ENCODE measurements around the gene PXN. TPM values are rescaled to one million over a fixed set of nuclear protein-coding genes. Genes with fewer than 3 reads are reported as not detected.
"Not testable (repeated sequence)": the region's sequence is repeated elsewhere in the genome, so short reads cannot be mapped to it uniquely, and the experiment has no call there.

Gene PXN
- total RNA-seq, 1 experiment from 2014 or later, result 110 TPM

DNA sequence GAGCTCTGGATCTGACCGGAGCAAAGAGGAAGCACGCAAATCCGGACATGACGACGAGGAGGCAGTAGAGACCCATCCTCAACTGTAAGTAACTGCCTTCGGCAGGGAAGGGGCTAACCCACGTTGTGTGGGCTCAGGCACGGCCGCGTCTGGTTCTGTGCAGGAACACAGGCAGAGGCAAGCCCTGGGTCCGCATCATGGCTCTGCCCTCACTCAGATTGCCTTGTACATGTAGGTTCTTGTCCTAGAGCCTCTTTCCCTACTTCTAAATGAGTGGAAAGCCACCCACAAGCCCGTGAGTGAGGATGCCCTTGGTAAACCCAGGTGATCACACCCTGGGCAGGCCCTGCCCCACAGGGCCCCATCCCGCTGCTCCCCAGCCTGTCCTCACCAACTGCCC lies 55.7 kb downstream of the PXN start:
- no peak for DNase-seq (ENCODE audit: low read depth)

DNA sequence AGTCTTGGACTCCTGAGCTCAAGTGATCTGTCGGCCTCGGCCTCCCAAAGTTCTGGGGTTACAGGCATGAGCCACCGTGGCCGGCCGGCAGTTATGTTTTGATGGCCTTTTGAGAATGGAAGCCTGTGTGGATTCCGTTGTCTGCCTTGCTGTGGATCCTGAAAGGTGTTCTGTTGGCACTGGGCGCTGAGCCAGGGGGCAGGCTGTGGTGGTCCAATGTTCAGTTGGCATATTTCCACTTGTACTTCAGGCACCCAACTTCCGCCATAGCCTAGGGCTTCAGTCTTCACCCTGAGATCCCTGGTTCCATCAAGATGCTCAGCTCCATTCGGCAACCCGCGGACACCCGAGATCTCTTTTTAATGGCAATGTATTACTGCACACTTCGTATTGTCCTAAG lies 58.3 kb downstream of the PXN start:
- no peak for DNase-seq (ENCODE audit: low read depth)

DNA sequence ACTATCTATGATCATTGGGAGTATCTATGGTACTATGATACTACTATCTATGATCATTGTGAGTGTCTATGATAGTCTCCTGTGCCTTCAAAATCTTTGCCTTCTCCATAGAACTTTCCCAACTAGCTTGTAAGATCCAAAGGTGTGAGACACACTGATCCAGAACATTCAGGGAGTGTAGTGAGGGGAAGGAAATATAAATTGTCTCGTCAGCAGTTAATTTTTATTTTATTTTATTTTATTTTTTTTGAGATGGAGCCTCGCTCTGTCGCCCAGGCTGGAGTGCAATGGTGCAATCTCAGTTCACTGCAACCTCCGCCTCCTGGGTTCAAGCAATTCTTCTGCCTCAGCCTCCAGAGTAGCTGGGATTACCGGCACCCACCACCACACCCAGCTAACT lies 58.7 kb downstream of the PXN start:
- DNase-seq (ENCODE audit: low read depth), result not testable (repeated sequence)

DNA sequence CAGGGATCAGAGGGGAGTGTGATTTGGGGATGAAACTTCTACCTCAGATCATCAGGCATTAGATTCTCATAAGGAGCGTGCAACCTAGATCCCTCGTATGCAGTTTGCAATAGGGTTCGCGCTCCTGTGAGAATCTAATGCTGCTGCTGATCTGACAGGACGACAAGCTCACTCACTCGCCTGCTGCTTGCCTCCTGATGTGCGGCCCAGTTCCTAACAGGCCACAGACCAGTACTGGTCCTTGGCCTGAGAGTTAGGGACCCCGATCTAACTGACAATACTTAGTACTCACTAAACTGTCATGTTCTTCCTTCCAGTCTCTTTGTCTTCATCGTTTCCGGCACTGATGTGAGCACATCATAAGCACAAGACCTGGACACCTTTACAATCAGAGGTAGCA lies 59.3 kb downstream of the PXN start:
- no peak for DNase-seq (ENCODE audit: low read depth)

DNA sequence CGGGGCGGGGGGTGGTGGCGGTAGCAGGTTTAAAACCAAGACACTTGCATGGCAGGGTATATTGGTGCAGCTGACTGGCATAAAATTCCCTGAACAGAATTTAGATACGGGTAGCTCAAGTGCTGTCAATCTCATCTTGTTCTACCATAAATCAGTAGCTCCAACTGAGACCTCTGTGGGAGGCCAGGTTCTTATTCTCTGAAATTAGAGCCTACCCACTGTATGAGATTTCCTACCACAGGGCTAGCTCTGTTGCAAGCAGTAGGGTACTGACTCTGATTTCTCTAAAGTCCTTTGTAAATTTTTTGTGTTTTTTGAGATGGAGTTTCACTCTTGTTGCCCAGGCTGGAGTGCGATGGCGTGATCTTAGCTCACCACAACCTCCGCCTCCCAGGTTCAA lies 61.4 kb downstream of the PXN start:
- no peak for DNase-seq (ENCODE audit: low read depth)

DNA sequence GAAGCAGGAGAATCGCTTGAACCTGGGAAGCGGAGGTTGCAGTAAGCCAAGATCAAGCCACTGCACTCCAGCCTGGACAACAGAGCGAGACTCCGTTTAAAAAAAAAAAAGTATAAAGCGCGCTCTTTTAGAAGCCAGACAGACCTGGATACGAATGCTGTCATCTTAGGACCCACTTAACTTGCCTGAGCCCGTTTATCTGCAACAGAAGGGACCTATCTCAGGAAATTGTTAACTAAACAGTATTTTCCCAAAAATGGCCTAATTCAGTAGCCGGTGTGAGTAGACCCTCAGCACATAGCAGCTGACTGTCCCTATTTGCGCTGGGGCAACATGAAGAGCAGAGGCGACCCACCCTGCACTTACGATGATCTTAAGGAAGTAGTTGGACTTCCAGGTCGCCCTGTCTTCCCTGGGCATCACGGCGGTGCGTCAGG lies 65.1 kb downstream of the PXN start:
- DNase-seq (ENCODE audit: low read depth), result no peak

DNA sequence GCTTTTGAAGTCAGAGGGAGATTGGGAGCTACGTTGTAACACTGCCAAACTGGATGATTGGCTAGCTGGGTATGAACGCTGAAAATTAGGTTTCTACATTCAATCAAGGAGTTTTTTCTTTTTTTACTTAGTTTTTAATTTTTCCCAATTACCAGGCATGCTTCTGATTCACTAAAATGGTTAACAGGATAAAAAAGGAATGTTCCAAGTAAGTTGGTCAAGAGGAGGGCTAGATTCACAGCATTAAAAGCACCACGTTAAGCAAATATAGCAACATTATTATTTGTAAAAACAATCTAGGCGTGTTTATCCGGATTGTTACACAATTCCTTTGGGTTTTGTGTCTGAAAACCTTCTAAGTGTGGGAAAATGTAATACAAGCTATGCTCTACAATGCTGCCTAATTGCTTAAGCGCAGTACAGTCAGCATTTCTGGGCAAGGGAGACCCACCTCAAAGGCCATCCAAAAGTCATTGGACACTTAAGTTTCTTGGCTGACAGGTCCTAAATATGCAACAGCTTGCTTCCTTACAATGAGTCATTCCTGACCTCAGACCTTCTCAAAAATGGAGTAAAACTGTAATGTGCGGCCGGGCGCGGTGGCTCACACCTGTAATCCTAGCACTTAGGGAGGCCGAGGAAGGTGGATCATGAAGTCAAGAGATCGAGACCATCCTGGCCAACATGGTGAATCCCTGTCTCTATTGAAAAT lies 65.8 kb downstream of the PXN start:
- peak; percentile 72 for DNase-seq (ENCODE audit: low read depth)

DNA sequence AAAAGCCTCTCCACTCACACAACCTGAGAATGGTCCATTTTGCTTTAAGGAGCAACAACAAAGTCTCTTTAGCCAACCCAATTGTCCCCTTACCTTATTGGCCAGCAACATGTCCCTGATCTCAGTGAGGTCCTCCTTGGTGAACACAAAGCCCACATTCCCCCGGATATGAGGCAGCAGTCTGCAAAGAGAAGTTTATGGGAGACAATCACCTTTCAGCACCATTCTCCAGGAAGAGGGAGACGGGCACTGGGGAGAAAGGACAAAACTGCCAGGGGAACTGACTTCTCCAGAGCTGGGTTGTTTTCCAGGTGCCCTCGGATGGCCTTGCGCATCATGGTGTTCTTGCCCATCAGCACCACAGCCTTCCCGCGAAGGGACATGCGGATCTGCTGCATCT lies 66.5 kb downstream of the PXN start:
- no peak for DNase-seq (ENCODE audit: low read depth)

DNA sequence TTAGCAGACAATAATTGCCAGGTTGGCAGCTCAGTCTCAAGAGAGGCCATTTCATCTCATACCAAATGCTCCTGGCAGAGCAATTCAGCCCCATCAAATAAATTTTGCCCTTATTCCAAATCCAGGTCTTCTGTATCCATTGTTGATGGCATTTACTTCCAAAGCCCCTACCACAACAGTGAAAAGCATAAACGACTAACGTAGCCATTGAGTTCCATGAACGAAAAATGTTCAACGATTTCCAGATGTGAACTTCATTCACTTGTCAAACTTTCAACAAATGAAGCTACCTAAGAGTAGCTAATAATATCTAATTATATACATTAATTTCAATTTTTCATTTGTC lies 68.0 kb downstream of the PXN start:
- DNase-seq (ENCODE audit: low read depth), result no peak

DNA sequence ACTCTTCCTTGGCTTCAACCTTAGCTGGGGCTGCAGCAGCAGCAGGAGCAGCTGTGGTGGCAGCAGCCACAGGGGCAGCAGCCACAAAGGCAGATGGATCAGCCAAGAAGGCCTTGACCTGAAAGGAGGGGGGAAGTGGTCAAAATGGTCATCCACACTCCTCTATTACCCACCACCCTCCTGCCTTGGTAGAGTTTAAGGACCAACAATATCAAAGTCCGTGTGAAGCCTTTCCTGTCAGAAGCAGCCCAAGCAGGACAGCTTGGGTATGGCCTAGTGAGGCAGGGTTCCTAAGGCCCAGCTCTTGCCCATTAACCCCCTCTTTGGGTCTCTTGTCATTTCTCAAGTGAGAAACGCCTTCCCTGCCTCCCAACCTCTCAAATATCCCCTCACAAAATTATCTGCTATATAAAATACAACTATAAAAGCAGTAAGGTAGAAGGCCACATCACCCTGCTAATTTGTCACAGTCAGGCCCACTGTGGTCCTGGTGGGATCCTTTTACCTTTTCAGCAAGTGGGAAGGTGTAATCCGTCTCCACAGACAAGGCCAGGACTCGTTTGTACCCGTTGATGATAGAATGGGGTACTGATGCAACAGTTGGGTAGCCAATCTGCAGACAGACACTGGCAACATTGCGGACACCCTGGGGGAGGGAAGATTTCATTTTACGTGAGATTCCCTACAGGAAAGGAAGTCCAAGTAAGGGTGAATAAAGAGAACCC lies 68.6 kb downstream of the PXN start:
- DNase-seq (ENCODE audit: low read depth), result not testable (repeated sequence)

DNA sequence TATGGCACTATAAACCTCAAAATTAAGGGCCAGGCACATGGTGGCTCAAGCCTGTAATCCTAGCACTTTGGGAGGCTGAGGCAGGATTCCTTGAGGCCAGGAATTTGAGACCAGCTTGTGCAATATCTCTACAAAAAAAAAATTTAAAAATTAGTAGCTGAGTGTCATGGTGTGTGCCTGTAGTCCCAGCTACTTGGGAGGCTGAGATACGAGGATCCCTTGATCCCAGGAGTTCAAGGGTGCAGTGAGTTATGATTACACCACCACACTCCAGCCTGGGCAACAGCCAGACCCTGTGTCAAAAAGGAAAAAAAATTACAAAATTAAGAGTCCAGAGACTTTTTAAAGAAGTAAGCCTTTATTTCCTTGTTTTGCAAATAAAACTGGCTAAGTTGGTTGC lies 69.2 kb downstream of the PXN start:
- no peak for DNase-seq (ENCODE audit: low read depth)

DNA sequence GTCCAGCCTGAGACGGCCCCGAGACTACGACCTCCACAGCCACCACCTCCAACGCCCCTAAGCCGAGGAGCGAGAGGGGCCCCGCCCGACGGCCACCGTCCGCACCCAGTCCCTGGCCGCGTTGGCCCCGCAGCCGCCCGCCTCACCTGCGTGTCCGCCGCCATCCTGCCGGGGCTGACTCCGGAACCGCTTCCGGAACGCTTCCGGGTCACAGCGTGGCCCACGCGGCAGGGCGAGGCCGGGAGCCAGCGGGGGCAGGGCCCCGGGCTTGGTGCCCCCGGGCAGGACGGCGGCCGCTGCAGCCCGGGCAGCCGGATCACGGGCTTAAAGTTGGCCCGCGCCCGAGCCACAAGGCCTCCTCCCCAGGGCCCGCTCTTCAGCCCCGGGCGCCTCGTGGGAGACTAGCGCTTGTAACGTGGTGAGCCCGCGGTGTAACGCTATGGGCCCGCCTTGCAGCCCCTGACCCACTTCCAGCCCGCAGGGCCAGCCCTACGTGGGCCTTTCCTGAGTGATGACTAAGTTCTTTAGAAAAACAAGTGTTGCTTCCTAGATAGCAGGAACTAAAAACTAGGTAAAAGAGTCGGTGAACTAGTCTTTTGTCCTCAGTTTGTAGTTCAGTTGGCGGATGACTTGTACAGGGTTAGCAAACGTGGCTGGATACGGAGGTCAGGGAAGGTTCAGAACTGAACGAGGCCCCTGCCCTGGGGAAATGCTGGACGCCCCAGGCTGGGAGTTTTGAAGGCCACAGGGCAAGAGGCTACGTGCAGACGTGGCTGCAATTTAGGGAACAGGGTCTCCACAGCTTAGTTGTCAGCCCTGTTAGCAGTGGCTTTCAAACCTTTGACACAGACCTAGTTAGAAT lies 70.8 kb downstream of the PXN start, which contains the start of gene GCN1:
Gene GCN1 (minus strand): TSS at position 182 of the 862 bp plus-strand sequence. CDS start 18 bp downstream, at position 164.
- peak; percentile 83 for DNase-seq (ENCODE audit: low read depth)

DNA sequence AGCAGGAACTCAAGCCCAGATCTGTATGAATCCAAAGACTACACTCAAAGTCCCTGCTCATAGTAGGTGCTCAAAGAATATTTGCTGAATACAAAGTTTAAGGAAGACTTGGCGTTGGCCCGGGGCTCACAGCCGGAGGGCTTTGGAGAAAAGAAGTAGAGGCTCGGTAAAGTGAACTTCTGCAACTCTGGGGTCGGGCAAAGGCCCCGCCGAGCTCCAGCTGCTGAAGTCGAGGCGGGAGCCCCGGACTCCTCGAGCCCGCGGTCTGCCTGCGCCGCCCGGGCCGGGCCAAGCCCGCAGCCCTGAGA lies 71.3 kb downstream of the PXN start:
- no peak for DNase-seq (ENCODE audit: low read depth)

DNA sequence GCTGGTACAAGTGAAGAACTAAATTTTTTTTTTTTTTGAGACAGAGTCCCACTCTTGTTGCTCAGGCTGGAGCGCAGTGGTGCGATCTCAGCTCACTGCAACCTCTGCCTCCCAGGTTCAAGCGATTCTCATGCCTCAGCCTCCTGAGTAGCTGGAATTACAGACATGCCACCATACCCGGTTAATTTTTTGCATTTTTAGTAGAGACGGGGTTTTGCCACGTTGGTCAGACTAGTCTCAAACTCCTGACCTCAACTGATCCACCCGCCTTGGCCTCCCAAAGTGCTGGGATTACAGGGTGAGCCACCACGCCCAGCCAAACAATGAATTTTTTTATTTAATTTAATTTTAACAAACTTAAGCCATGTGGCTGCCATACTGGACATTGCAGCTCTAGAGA lies 72.2 kb downstream of the PXN start:
- DNase-seq (ENCODE audit: low read depth), result not testable (repeated sequence)

DNA sequence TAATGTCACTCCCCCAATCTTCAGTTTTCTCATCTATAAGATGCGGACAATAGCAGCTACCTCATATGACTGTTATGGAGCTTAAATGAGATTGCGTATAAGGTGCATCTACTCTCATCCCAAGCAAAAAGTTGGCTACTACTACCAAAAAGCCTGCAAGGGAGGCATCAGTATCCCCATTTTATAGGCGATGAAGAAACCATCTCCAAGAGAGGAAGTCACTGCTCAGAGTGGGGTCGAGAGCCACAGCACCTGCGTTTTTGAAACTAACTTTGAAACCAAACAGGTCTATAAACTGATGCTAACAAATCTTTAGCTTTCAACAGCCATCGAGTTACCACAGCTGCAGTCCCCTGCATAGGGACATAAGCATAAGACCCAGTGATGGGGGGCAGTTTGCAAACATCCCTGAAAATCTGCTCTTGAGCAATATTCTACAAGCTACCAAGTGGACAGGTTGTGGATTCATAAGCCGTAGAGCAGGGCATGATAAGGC lies 74.5 kb downstream of the PXN start:
- no peak for DNase-seq (ENCODE audit: low read depth)

DNA sequence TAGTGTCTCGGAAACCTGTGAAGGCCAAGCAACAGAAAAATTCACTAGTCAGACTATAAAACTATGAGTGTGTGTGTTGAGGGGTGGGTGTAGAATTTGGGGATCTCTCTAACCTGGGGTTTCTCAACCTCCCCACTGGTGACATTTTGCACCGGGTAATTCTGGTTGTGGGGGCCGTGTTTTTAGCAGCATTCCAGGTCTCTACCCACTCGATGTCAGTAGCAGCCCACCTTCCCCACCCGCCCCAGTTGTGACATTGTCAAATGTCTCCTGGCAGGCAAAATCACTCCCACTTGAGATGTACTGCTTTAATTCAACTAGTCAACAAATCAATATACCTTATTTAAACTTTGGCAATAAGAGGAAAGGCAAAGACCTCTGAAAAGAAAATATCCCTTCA lies 75.1 kb downstream of the PXN start:
- no peak for DNase-seq (ENCODE audit: low read depth)

DNA sequence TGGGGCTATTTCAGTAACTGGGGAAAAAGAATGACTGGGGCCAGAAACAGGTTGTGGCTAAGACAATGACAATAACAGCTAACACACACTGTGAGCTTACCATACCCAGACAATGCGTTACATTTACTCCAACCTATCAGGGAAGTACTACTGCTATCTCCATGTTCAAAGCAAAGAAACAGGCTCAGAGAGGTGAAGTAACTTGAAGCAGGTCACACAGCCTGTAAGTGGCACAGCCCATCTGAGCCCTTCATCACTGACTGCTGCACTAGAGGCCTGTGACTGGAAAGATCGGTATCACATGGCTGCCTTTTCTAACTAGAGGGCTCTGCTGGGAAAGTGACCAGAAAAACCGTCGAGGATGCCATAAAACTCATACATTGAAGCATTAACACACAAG lies 78.9 kb downstream of the PXN start:
- DNase-seq (ENCODE audit: low read depth), result no peak

DNA sequence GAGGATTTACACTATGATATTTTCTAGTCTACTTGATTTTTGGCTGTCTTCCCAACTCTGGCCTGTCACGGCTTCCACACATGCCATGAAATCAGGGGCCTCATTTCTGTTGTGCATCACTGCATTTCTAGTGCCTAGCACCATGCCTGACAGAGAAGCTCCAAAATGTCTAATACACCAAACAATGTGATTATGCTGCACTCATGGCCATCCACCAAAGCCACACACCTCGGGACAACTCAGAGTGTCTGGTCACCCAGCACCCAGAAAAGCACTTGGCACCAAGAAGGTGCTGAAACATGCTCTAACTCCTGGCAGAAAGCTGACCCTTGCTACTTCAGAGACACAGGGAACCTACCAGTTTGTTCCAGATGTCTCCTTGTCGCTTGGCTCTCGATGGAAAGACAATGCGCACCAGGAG lies 82.3 kb downstream of the PXN start:
- peak; percentile 60 for DNase-seq (ENCODE audit: low read depth)

DNA sequence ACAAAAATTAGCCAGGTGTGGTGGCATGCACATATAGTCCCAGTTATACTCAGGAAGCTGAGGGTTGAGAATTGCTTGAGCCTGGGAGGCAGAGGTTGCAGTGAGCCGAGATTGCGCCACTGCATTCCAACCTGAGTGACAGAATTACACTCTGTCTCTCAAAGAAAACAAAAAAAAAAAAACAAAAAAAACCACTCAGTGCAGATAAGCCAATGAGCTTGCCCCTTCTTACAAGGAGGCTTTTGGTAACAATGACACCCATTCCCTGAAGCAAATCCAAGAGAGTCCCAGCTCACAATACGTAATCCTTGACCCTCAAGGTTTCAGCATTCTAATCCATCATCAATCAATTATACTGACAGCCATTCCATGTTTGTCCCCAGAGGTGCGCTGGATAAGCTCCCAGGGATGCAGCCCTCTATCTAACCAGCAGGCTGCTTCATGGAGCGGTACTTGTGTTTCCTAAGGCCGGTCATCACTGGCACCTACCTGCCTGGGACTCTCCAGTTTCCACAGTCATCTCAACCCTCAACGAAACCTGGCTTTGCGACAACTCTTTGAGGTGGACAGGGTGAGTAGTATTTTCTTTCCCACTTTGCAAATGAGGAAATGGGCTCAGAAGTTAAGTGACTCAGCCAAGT lies 83.4 kb downstream of the PXN start:
- DNase-seq (ENCODE audit: low read depth), result peak; percentile 93

DNA sequence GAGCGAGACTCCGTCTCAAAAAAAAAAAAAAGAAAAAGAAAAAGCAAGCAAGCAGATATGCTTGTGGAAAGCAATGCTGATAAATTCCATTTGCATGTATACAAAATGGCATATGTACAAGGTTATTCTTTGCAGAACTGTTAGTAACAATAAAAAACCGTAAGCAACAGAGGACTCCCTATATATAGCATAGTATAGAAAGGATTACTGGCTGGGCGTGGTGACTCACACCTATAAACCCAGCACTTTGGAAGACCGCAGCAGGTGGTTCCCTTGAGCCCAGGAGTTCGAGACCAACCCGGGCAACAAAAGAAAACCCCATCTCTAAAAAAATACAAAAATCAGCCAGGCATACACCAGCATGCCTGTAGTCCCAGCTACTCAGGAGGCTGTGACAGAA lies 84.6 kb downstream of the PXN start:
- no peak for DNase-seq (ENCODE audit: low read depth)

DNA sequence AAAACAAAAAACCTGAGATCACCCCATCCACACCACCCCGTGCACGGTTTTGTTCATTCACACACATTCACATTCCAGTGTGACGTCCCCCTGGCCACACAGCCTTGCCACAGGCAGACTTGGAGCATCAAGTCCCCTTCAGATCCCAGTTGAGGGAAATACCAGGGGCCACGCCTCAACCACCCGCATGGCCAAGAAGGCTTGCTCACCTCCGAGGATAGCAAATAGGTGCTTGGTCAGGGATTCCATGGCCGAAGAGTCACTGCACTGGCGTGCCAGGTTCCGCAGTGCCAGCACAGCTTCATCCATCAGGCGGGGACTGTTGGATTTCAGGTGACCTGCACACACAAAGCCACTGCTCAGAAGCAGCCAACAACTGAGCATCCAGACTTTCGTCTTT lies 90.0 kb downstream of the PXN start:
- no peak for DNase-seq (ENCODE audit: low read depth)

DNA sequence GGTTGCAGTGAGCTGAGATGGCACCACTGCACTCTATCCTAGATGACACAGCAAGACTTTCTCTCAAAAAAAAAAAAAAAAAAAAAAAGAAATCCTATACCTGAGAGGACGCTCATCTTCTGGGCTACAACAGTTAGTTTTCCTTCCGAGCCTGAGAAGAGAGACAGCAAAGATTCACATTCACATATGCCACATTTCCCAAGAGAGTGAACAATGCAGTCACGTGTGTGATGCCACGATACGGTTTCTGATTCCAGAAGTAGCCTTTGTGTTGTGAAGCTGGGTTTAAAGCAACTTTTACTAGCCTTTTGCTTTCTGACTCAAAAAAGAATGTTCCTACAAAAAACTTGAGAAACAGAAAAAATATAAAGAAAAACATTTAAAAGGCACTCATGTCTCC lies 90.5 kb downstream of the PXN start:
- DNase-seq (ENCODE audit: low read depth), result no peak
